IPS-NIHi11 (cell line): ENCODE data around the gene CHURC1.

Experiments used
- DNase-seq: peaks from one replicate; pipeline ENCODE4 v3.0.0; 2012; ENCODE audit warnings: mixed read lengths, low spot score

CHURC1 gene

GRCh38 chr14:64914237-64915028 is at the start of gene CHURC1:
Gene CHURC1 (plus strand): TSS chr14:64914455. CDS start chr14:64914496, 41 bp downstream.
- DNase-seq: peak; percentile 98

- no peak for DNase-seq
Observed at GRCh38 chr14:64865109-64865508, 49.1 kb upstream of the CHURC1 start.

GRCh38 chr14:64865992-64866391 is 48.3 kb upstream of the CHURC1 start:
- no peak for DNase-seq

- DNase-seq: no peak
Observed at GRCh38 chr14:64867182-64867581, 47.1 kb upstream of the CHURC1 start.

- no peak for DNase-seq
Observed at GRCh38 chr14:64868379-64868778, 45.9 kb upstream of the CHURC1 start.

- no peak for DNase-seq
Observed at GRCh38 chr14:64868841-64869240, 45.4 kb upstream of the CHURC1 start.

GRCh38 chr14:64870160-64870559 is 44.1 kb upstream of the CHURC1 start:
- DNase-seq: no peak

- DNase-seq: no peak
Observed at GRCh38 chr14:64871344-64871743, 42.9 kb upstream of the CHURC1 start.

- no peak for DNase-seq
Observed at GRCh38 chr14:64873506-64874219, 40.6 kb upstream of the CHURC1 start.

- no peak for DNase-seq
Observed at GRCh38 chr14:64875350-64875749, 38.9 kb upstream of the CHURC1 start.

GRCh38 chr14:64877846-64878245 is 36.4 kb upstream of the CHURC1 start:
- DNase-seq: no peak

- peak; percentile 29 for DNase-seq
Observed at GRCh38 chr14:64878837-64879634, 35.2 kb upstream of the CHURC1 start.

GRCh38 chr14:64879635-64880220 is 34.5 kb upstream of the CHURC1 start, which contains the start of gene SPTB:
Gene SPTB (minus strand): TSS chr14:64879907. CDS start chr14:64823094, 56,813 bp downstream.
- DNase-seq: peak; percentile 85

- DNase-seq: peak; percentile 88
Observed at GRCh38 chr14:64880221-64881121, 33.8 kb upstream of the CHURC1 start.

GRCh38 chr14:64885559-64885958 is 28.7 kb upstream of the CHURC1 start:
- DNase-seq: no peak

- DNase-seq: no peak
Observed at GRCh38 chr14:64889352-64889751, 24.9 kb upstream of the CHURC1 start.

- no peak for DNase-seq
Observed at GRCh38 chr14:64891173-64891838, 22.9 kb upstream of the CHURC1 start.

GRCh38 chr14:64891839-64892375 is 22.3 kb upstream of the CHURC1 start:
- DNase-seq: peak; percentile 46

GRCh38 chr14:64899958-64900357 is 14.3 kb upstream of the CHURC1 start:
- DNase-seq: no peak

GRCh38 chr14:64906022-64906421 is 8.2 kb upstream of the CHURC1 start:
- no peak for DNase-seq
